Measurements from ENCODE around the gene BCL7B. TPM values are rescaled to one million over a fixed set of nuclear protein-coding genes. Genes with fewer than 3 reads are reported as not detected.

BCL7B gene
- total RNA-seq, 1 experiment from 2014 or later: 95.4 TPM

DNA sequence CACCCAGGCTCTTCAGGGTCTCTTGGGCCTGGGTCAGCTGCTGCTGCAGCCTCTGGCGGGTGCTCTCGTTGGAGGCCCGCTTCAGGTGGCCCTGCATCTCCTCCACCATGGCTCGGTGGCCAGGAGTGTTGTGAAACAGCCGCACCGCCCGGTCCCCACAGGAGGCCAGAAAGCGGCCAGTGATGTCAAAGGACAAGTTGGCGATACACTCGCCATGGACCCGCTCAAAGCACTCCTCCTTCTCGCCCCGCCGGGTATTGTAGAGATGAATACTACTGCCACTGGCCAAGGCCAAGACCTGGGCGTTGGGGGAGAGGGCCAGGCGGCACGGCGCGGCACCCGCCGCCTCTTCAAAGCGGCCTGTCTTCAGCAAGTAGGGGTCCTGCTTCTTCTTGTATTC, 13.0 kb upstream of the BCL7B start:
- TF ChIP-seq TCF7L2 (IDR thresholded peaks at IDR 0.05; ENCODE audit: low read depth, low read length): no peak
- TF ChIP-seq, protein P1, sequence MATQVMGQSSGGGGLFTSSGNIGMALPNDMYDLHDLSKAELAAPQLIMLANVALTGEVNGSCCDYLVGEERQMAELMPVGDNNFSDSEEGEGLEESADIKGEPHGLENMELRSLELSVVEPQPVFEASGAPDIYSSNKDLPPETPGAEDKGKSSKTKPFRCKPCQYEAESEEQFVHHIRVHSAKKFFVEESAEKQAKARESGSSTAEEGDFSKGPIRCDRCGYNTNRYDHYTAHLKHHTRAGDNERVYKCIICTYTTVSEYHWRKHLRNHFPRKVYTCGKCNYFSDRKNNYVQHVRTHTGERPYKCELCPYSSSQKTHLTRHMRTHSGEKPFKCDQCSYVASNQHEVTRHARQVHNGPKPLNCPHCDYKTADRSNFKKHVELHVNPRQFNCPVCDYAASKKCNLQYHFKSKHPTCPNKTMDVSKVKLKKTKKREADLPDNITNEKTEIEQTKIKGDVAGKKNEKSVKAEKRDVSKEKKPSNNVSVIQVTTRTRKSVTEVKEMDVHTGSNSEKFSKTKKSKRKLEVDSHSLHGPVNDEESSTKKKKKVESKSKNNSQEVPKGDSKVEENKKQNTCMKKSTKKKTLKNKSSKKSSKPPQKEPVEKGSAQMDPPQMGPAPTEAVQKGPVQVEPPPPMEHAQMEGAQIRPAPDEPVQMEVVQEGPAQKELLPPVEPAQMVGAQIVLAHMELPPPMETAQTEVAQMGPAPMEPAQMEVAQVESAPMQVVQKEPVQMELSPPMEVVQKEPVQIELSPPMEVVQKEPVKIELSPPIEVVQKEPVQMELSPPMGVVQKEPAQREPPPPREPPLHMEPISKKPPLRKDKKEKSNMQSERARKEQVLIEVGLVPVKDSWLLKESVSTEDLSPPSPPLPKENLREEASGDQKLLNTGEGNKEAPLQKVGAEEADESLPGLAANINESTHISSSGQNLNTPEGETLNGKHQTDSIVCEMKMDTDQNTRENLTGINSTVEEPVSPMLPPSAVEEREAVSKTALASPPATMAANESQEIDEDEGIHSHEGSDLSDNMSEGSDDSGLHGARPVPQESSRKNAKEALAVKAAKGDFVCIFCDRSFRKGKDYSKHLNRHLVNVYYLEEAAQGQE (IDR thresholded peaks at IDR 0.05; ENCODE audit: insufficient read depth in 1 of 2, low read depth in 2 of 2, low read length in 1 of 2): no peak
- no peak for TF ChIP-seq POLR2AphosphoS5 (IDR thresholded peaks at IDR 0.05; ENCODE audit: low read depth, low read length)
- TF ChIP-seq, protein P2, sequence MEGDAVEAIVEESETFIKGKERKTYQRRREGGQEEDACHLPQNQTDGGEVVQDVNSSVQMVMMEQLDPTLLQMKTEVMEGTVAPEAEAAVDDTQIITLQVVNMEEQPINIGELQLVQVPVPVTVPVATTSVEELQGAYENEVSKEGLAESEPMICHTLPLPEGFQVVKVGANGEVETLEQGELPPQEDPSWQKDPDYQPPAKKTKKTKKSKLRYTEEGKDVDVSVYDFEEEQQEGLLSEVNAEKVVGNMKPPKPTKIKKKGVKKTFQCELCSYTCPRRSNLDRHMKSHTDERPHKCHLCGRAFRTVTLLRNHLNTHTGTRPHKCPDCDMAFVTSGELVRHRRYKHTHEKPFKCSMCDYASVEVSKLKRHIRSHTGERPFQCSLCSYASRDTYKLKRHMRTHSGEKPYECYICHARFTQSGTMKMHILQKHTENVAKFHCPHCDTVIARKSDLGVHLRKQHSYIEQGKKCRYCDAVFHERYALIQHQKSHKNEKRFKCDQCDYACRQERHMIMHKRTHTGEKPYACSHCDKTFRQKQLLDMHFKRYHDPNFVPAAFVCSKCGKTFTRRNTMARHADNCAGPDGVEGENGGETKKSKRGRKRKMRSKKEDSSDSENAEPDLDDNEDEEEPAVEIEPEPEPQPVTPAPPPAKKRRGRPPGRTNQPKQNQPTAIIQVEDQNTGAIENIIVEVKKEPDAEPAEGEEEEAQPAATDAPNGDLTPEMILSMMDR (IDR thresholded peaks at IDR 0.05): no peak
- TF ChIP-seq SIN3A (IDR thresholded peaks at IDR 0.05; ENCODE audit: borderline replicate concordance, insufficient read depth, low read depth, low read length): no peak
- Histone ChIP-seq H3K27ac (ENCODE audit: low read length) (no peak overlapping the region), H3K4me3 (ENCODE audit: low read depth in 2 of 2, low read length in 2 of 2) (no peak overlapping the region), H3K36me3 (ENCODE audit: control insufficient read depth, insufficient read depth, low read length) (no peaks in the 10 kb centered on the region; the same call in none of the 2 replicates), H3K9me3 (ENCODE audit: control insufficient read depth, insufficient read depth, low read depth, low read length) (no peaks in the 10 kb centered on the region), H3K27me3 (ENCODE audit: control insufficient read depth, insufficient read depth, low read length) (no peaks in the 10 kb centered on the region), H3K4me1 (ENCODE audit: control insufficient read depth, insufficient read depth, low read length) (no peaks in the 10 kb centered on the region)
- intact Hi-C loops (cut with micrococcal nuclease; ENCODE audit: unreplicated experiment): no loop called here
- CTCF ChIA-PET: no interaction called here
- no TSS peak for BruUV-seq (replicated peaks)
- POLR2A ChIA-PET: no interaction called here
- in situ Hi-C loops (cut with HindIII; ENCODE audit: low pct_unique_long_range_greater_than_20kb, low sequenced_read_pairs): no loop called here
- ATAC-seq (no peak), DNase-seq (ENCODE audit: low read depth, low spot score) (no peak)

- ChIA-PET POLR2A (interaction anchor here (0.5 to 0.6 kb wide), 2 partner anchors 9 to 46 kb away, joined by 3 read pairs; partner anchors contain the start of gene TBL2), CTCF (no interaction called here)
- intact Hi-C loops (cut with micrococcal nuclease; ENCODE audit: unreplicated experiment) (no loop called here), in situ Hi-C loops (cut with HindIII; ENCODE audit: low pct_unique_long_range_greater_than_20kb, low sequenced_read_pairs) (no loop called here)
- Histone ChIP-seq H3K27ac (ENCODE audit: low read length) (no peak overlapping the region), H3K36me3 (ENCODE audit: control insufficient read depth, insufficient read depth, low read length) (no peaks in the 10 kb centered on the region; the same call in none of the 2 replicates), H3K27me3 (ENCODE audit: control insufficient read depth, insufficient read depth, low read length) (no peaks in the 10 kb centered on the region), H3K4me1 (ENCODE audit: control insufficient read depth, insufficient read depth, low read length) (no peaks in the 10 kb centered on the region), H3K9me3 (ENCODE audit: control insufficient read depth, insufficient read depth, low read depth, low read length) (no peaks in the 10 kb centered on the region), H3K4me3 (ENCODE audit: low read depth in 2 of 2, low read length in 2 of 2) (no peak overlapping the region)
- BruUV-seq (replicated peaks): no TSS peak
- TF ChIP-seq SIN3A (IDR thresholded peaks at IDR 0.05; ENCODE audit: borderline replicate concordance, insufficient read depth, low read depth, low read length): no peak
- peak; percentile 43; the same call in 1 of the 2 replicates for TF ChIP-seq POLR2AphosphoS5 (IDR thresholded peaks at IDR 0.05; ENCODE audit: low read depth, low read length)
- TF ChIP-seq, protein P2 (IDR thresholded peaks at IDR 0.05): no peak
- DNase-seq (ENCODE audit: low read depth, low spot score): no peak
- ATAC-seq: no peak
These were observed 11.6 kb upstream of the BCL7B start for GRCh38 chr7:73569042-73569608.

Measured in Panc1 (cell line).